ENCODE results near the gene YARS1. TPM values are rescaled to one million over a fixed set of nuclear protein-coding genes. Genes with fewer than 3 reads are reported as not detected.

YARS1 gene
- total and polyA plus RNA-seq, 7 experiments from 2014 or later, result 48.6 to 175 (median 85.4) TPM

GRCh38 chr1:32758177-32758794 lies 58.9 kb downstream of the YARS1 start:
- H3K4me1 ChIP-seq (ENCODE audit: control insufficient read depth in 2 of 2, insufficient read depth in 2 of 2, low read length in 2 of 2), result peaks cover 1 to 10% of the 10 kb centered on the region in 2 donors
- Mint-ChIP-seq H3K27me3 (peaks cover 0 to 35% (median 0%) of the 10 kb centered on the region in 5 donors), H3K4me3 (no peak overlapping the region), H3K27ac (peak overlapping the region in 2 of 9 donors; percentile 76 to 78), H3K4me1 (peaks cover 16 to 41% (median 34%) of the 10 kb centered on the region in 7 donors), H3K9me3 (peaks cover 0 to 1% (median 0%) of the 10 kb centered on the region in 11 donors), H3K36me3 (no peaks in the 10 kb centered on the region)
- H3K36me3 ChIP-seq (ENCODE audit: control insufficient read depth in 2 of 3, insufficient read depth in 3 of 3, low read length in 3 of 3), result no peaks in the 10 kb centered on the region
- intact Hi-C loops (cut with micrococcal nuclease), result loop anchor here in 1 of 2 donors (10.0 kb wide), 1 partner anchor 713 kb away; no protein-coding TSS in a partner anchor
- ChIA-PET POLR2A (no interaction called here), CTCF (interaction anchor here (1.5 kb wide), 1 partner anchor 16 kb away, joined by 3 read pairs; no protein-coding TSS in a partner anchor)
- no peaks in the 10 kb centered on the region for H3K9me3 ChIP-seq (ENCODE audit: control insufficient read depth in 2 of 3, low read length in 3 of 3)
- ATAC-seq, result no peak
- H3K27ac ChIP-seq (ENCODE audit: low read depth, low read length), result no peak overlapping the region
- no peak for DNase-seq
- H3K4me3 ChIP-seq (ENCODE audit: low read length), result no peak overlapping the region
- no peaks in the 10 kb centered on the region for H3K27me3 ChIP-seq (ENCODE audit: control insufficient read depth in 2 of 2, insufficient read depth in 2 of 2, low read length in 2 of 2)

- Histone ChIP-seq H3K9me3 (ENCODE audit: control insufficient read depth in 2 of 3, low read length in 3 of 3) (no peaks in the 10 kb centered on the region), H3K4me3 (ENCODE audit: low read length) (no peak overlapping the region), H3K4me1 (ENCODE audit: control insufficient read depth in 2 of 2, insufficient read depth in 2 of 2, low read length in 2 of 2) (peaks cover 4 to 10% of the 10 kb centered on the region in 2 donors), H3K27ac (ENCODE audit: low read depth, low read length) (no peak overlapping the region), H3K36me3 (ENCODE audit: control insufficient read depth in 2 of 3, insufficient read depth in 3 of 3, low read length in 3 of 3) (no peaks in the 10 kb centered on the region), H3K27me3 (ENCODE audit: control insufficient read depth in 2 of 2, insufficient read depth in 2 of 2, low read length in 2 of 2) (no peaks in the 10 kb centered on the region)
- Mint-ChIP-seq H3K4me1 (peaks cover 16 to 42% (median 34%) of the 10 kb centered on the region in 7 donors), H3K27me3 (peaks cover 0 to 37% (median 0%) of the 10 kb centered on the region in 5 donors), H3K27ac (peak overlapping the region in 5 of 9 donors; percentile 5 to 83 (median 56)), H3K9me3 (peaks cover 0 to 1% (median 0%) of the 10 kb centered on the region in 11 donors), H3K36me3 (no peaks in the 10 kb centered on the region), H3K4me3 (no peak overlapping the region)
- ChIA-PET CTCF (interaction anchor here (0.6 kb wide), 1 partner anchor 392 kb away, joined by 4 read pairs; no protein-coding TSS in a partner anchor), POLR2A (no interaction called here)
- ATAC-seq (no peak), DNase-seq (no peak)
- intact Hi-C loops (cut with micrococcal nuclease), result loop anchor here in 1 of 2 donors (10.0 kb wide), 1 partner anchor 713 kb away; no protein-coding TSS in a partner anchor
Measured at GRCh38 chr1:32757213-32757895, 59.8 kb downstream of the YARS1 start.

- DNase-seq (no peak), ATAC-seq (no peak)
- Mint-ChIP-seq H3K27ac (peak overlapping the region in 7 of 9 donors; percentile 4 to 68 (median 20)), H3K4me3 (peak overlapping the region in 2 of 10 donors; percentile 2 to 17), H3K9me3 (peaks cover 0 to 1% (median 0%) of the 10 kb centered on the region in 11 donors), H3K27me3 (peaks cover 0 to 51% (median 0%) of the 10 kb centered on the region in 5 donors), H3K36me3 (no peaks in the 10 kb centered on the region), H3K4me1 (peaks cover 10 to 46% (median 33%) of the 10 kb centered on the region in 7 donors)
- Histone ChIP-seq H3K36me3 (ENCODE audit: control insufficient read depth in 2 of 3, insufficient read depth in 3 of 3, low read length in 3 of 3) (no peaks in the 10 kb centered on the region), H3K9me3 (ENCODE audit: control insufficient read depth in 2 of 3, low read length in 3 of 3) (no peaks in the 10 kb centered on the region), H3K27ac (ENCODE audit: low read depth, low read length) (no peak overlapping the region), H3K4me3 (ENCODE audit: low read length) (no peak overlapping the region), H3K4me1 (ENCODE audit: control insufficient read depth in 2 of 2, insufficient read depth in 2 of 2, low read length in 2 of 2) (peaks cover 4 to 10% of the 10 kb centered on the region in 2 donors), H3K27me3 (ENCODE audit: control insufficient read depth in 2 of 2, insufficient read depth in 2 of 2, low read length in 2 of 2) (no peaks in the 10 kb centered on the region)
- ChIA-PET POLR2A (no interaction called here), CTCF (no interaction called here)
- intact Hi-C loops (cut with micrococcal nuclease), result loop anchor here in 1 of 2 donors (10.0 kb wide), 1 partner anchor 711 kb away; no protein-coding TSS in a partner anchor
Measured at GRCh38 chr1:32755810-32756159, 61.4 kb downstream of the YARS1 start.

GRCh38 chr1:32755098-32755809 lies 61.9 kb downstream of the YARS1 start:
- peaks cover 0 to 1% (median 0%) of the 10 kb centered on the region in 11 donors for H3K9me3 Mint-ChIP-seq
- intact Hi-C loops (cut with micrococcal nuclease), result loop anchor here in 1 of 2 donors (10.0 kb wide), 1 partner anchor 710 kb away; no protein-coding TSS in a partner anchor
- ChIA-PET POLR2A (interaction anchor here (0.6 kb wide), 1 partner anchor 16 kb away, joined by 3 read pairs; no protein-coding TSS in a partner anchor), CTCF (interaction anchor here (0.6 kb wide), 1 partner anchor 83 kb away, joined by 3 read pairs; no protein-coding TSS in a partner anchor)
- no peaks in the 10 kb centered on the region for H3K27me3 ChIP-seq (ENCODE audit: control insufficient read depth in 2 of 2, insufficient read depth in 2 of 2, low read length in 2 of 2)
- H3K4me3 ChIP-seq (ENCODE audit: low read length), result no peak overlapping the region
- no peaks in the 10 kb centered on the region for H3K36me3 ChIP-seq (ENCODE audit: control insufficient read depth in 2 of 3, insufficient read depth in 3 of 3, low read length in 3 of 3)
- no peaks in the 10 kb centered on the region for H3K9me3 ChIP-seq (ENCODE audit: control insufficient read depth in 2 of 3, low read length in 3 of 3)
- peaks cover 10 to 44% (median 32%) of the 10 kb centered on the region in 7 donors for H3K4me1 Mint-ChIP-seq
- ATAC-seq (no peak), DNase-seq (no peak)
- H3K27ac Mint-ChIP-seq, result peak overlapping the region in 4 of 9 donors; percentile 4 to 47 (median 23)
- no peak overlapping the region for H3K27ac ChIP-seq (ENCODE audit: low read depth, low read length)
- no peaks in the 10 kb centered on the region for H3K36me3 Mint-ChIP-seq
- H3K4me1 ChIP-seq (ENCODE audit: control insufficient read depth in 2 of 2, insufficient read depth in 2 of 2, low read length in 2 of 2), result peaks cover 4 to 10% of the 10 kb centered on the region in 2 donors
- peaks cover 0 to 51% (median 0%) of the 10 kb centered on the region in 5 donors for H3K27me3 Mint-ChIP-seq
- H3K4me3 Mint-ChIP-seq, result peak overlapping the region in 5 of 10 donors; percentile 12 to 81 (median 23)

- peak overlapping the region in 7 of 9 donors; percentile 70 to 91 (median 83) for H3K27ac Mint-ChIP-seq
- ChIA-PET CTCF (interaction anchor here (0.6 kb wide), 1 partner anchor 84 kb away, joined by 3 read pairs; no protein-coding TSS in a partner anchor), POLR2A (interaction anchor here (0.6 kb wide), 1 partner anchor 16 kb away, joined by 3 read pairs; no protein-coding TSS in a partner anchor)
- peak overlapping the region; percentile 19 for H3K4me3 ChIP-seq (ENCODE audit: low read length)
- peak overlapping the region; percentile 75 to 91 (median 82) for H3K4me3 Mint-ChIP-seq
- H3K36me3 ChIP-seq (ENCODE audit: control insufficient read depth in 2 of 3, insufficient read depth in 3 of 3, low read length in 3 of 3), result no peaks in the 10 kb centered on the region
- no peaks in the 10 kb centered on the region for H3K36me3 Mint-ChIP-seq
- H3K9me3 Mint-ChIP-seq, result peaks cover 0 to 1% (median 0%) of the 10 kb centered on the region in 11 donors
- peaks cover 3 to 37% (median 24%) of the 10 kb centered on the region in 7 donors for H3K4me1 Mint-ChIP-seq
- DNase-seq (peak; percentile 14 to 73 (median 50)), ATAC-seq (peak; percentile 78)
- peaks cover 0 to 53% (median 0%) of the 10 kb centered on the region in 5 donors for H3K27me3 Mint-ChIP-seq
- H3K27ac ChIP-seq (ENCODE audit: low read depth, low read length), result peak overlapping the region; percentile 19
- H3K4me1 ChIP-seq (ENCODE audit: control insufficient read depth in 2 of 2, insufficient read depth in 2 of 2, low read length in 2 of 2), result peaks cover 4 to 9% of the 10 kb centered on the region in 2 donors
- no peaks in the 10 kb centered on the region for H3K27me3 ChIP-seq (ENCODE audit: control insufficient read depth in 2 of 2, insufficient read depth in 2 of 2, low read length in 2 of 2)
- H3K9me3 ChIP-seq (ENCODE audit: control insufficient read depth in 2 of 3, low read length in 3 of 3), result no peaks in the 10 kb centered on the region
- intact Hi-C loops (cut with micrococcal nuclease), result loop anchor here (1.0 to 10.0 kb wide), 5 partner anchors 37 to 710 kb away; partner anchors contain the start of genes S100PBP (in 1 of the 2), YARS1 (in 1 of the 2) and ZBTB8OS (in 1 of the 2)
Measured at GRCh38 chr1:32754317-32755097, 62.7 kb downstream of the YARS1 start.

All from naive thymus-derived CD4-positive, alpha-beta T cell (primary cell).